HCT116 (cell line): ENCODE data around the gene SEC14L6. TPM values are rescaled to one million over a fixed set of nuclear protein-coding genes. Genes with fewer than 3 reads are reported as not detected.

ENCODE experiments used
- ATAC-seq: fragments of 200-7000 bp; cut with Tn5 transposase; 2 replicates; pipeline ENCODE4 v1.9.1; 2020; ENCODE audit warnings: mild to moderate bottlenecking, moderate library complexity
- BruUV-seq: library from RNA; stranded (reverse); fragments of 400-500 nt; replicated peaks from 2 replicates; lab custom pipeline; 2021; lab: Mats Ljungman, UMichigan
- CTCF ChIA-PET: fragments of 300-600 bp; sonication (Branson Sonifier 250); formaldehyde crosslinking; loops from one replicate; lab custom pipeline; 2021; ENCODE audit warnings: antibody characterized with exemption; lab: Charles Lee
- POLR2A ChIA-PET: fragments of 300-600, 350-600 bp; sonication (Branson Sonifier 250); formaldehyde crosslinking; loops from one replicate; lab custom pipeline; 2021; ENCODE audit warnings: antibody characterized with exemption; lab: Charles Lee
- RAD21 ChIA-PET, 2 experiments: fragments of 300-600 bp; sonication (Branson Sonifier 250); formaldehyde crosslinking; loops; one replicate each; lab custom pipeline; 2023; ENCODE audit warnings: low total read pairs in 2 of 2; ENCODE audit not compliant: uncharacterized antibody in 2 of 2, unreplicated experiment in 2 of 2, low non-redundant PET in 1 of 2; lab: Charles Lee
- DNase-seq: peaks from one replicate; pipeline ENCODE4 v3.0.0-alpha.2; 2010; ENCODE audit warnings: low read depth, low spot score
- H2AFZ ChIP-seq: fragments of 200-600 bp; shearing (Covaris generic), sonication (generic); 2 replicates; pipeline ENCODE4 v1.6.1; 2017; ENCODE audit warnings: low read depth, mixed run types, mixed read lengths, antibody characterized with exemption, low read length; ENCODE audit not compliant: poor library complexity, severe bottlenecking
- H3K27ac ChIP-seq: 2 replicates; pipeline ENCODE4 v1.5.1; 2012; ENCODE audit warnings: low read depth, low read length
- H3K27me3 ChIP-seq: fragments of 200-600 bp; sonication (generic); 2 replicates; pipeline ENCODE4 v1.6.1; 2016; ENCODE audit warnings: mixed run types, low read length, mixed read lengths; ENCODE audit not compliant: insufficient read depth
- H3K36me3 ChIP-seq, 2 experiments: fragments of 200-500 bp in 1 of 2; fragments of 200-600 bp in 1 of 2; sonication (Bioruptor generic) in 1 of 2; sonication (generic) in 1 of 2; 2 replicates each; pipeline versions ENCODE4 v1.5.1 to v1.6.1; 2014 to 2016; ENCODE audit warnings: low read length in 2 of 2, inconsistent platforms in 1 of 2, mixed read lengths in 1 of 2, mixed run types in 1 of 2; ENCODE audit not compliant: insufficient read depth in 2 of 2, control insufficient read depth in 1 of 2
- H3K4me1 ChIP-seq, 2 experiments: fragments of 200-600 bp in 1 of 2; sonication (generic) in 1 of 2; 2 replicates each; pipeline versions ENCODE4 v1.5.1 to v1.6.1; 2012 to 2017; ENCODE audit warnings: low read length in 2 of 2, inconsistent platforms in 1 of 2, mild to moderate bottlenecking in 1 of 2, mixed read lengths in 1 of 2, mixed run types in 1 of 2, moderate library complexity in 1 of 2; ENCODE audit not compliant: insufficient read depth in 2 of 2, control insufficient read depth in 1 of 2
- H3K4me2 ChIP-seq: fragments of 200-600 bp; sonication (generic); 2 replicates; pipeline ENCODE4 v1.6.1; 2017; ENCODE audit warnings: mixed run types, low read length, mixed read lengths
- H3K4me3 ChIP-seq, 2 experiments: fragments of 200-600 bp in 1 of 2; sonication (generic) in 1 of 2; replicated peaks in 1 of 2; 2 replicates each; pipeline ENCODE4 v1.5.1; 2011 to 2016; ENCODE audit warnings: low read length in 2 of 2, control low read depth in 1 of 2, low read depth in 1 of 2, mild to moderate bottlenecking in 1 of 2, mixed read lengths in 1 of 2, mixed run types in 1 of 2
- H3K79me2 ChIP-seq: fragments of 200-600 bp; sonication (generic); 2 replicates; pipeline ENCODE4 v1.6.1; 2017; ENCODE audit warnings: mild to moderate bottlenecking, mixed run types, low read length, moderate library complexity, mixed read lengths; ENCODE audit not compliant: insufficient read depth
- H3K9ac ChIP-seq: fragments of 200-600 bp; sonication (generic); 2 replicates; pipeline ENCODE4 v1.6.1; 2016; ENCODE audit warnings: low read length, mixed read lengths
- H3K9me2 ChIP-seq: fragments of 200-600 bp; sonication (generic), shearing (Covaris generic); 2 replicates; pipeline ENCODE4 v1.6.1; 2017; ENCODE audit warnings: mixed run types, mild to moderate bottlenecking, moderate library complexity; ENCODE audit not compliant: insufficient read depth
- H3K9me3 ChIP-seq, 2 experiments: fragments of 200-500 bp in 1 of 2; fragments of 200-600 bp in 1 of 2; sonication (Bioruptor generic) in 1 of 2; sonication (generic) in 1 of 2; 2 replicates each; pipeline ENCODE4 v1.6.1; 2014 to 2017; ENCODE audit warnings: low read length in 2 of 2, mixed read lengths in 2 of 2, inconsistent platforms in 1 of 2, low read depth in 1 of 2, mild to moderate bottlenecking in 1 of 2, mixed run types in 1 of 2, moderate library complexity in 1 of 2; ENCODE audit not compliant: control insufficient read depth in 1 of 2, insufficient read depth in 1 of 2
- H4K20me1 ChIP-seq: fragments of 200-600 bp; sonication (generic), shearing (Covaris generic); 2 replicates; pipeline ENCODE4 v1.6.1; 2017; ENCODE audit warnings: mixed run types, mild to moderate bottlenecking, moderate library complexity; ENCODE audit not compliant: insufficient read depth
- CBX3 ChIP-seq: IDR thresholded peaks from 2 replicates; pipeline ENCODE4 v1.6.1; 2012; ENCODE audit warnings: low read depth
- EGR1 ChIP-seq: IDR thresholded peaks from 2 replicates; pipeline ENCODE4 v1.6.1; 2012; ENCODE audit warnings: low read depth
- ELF1 ChIP-seq: IDR thresholded peaks from 2 replicates; pipeline ENCODE4 v1.6.1; 2012; ENCODE audit warnings: low read depth, borderline replicate concordance
- FOSL1 ChIP-seq: IDR thresholded peaks from 2 replicates; pipeline ENCODE4 v1.6.1; 2012; ENCODE audit warnings: low read depth
- JUND ChIP-seq: IDR thresholded peaks from 2 replicates; pipeline ENCODE4 v1.6.1; 2012
- POLR2A ChIP-seq: IDR thresholded peaks from 2 replicates; pipeline ENCODE4 v1.7.0; 2011; ENCODE audit warnings: borderline replicate concordance; ENCODE audit not compliant: insufficient read depth, insufficient read length; ENCODE audit errors: extremely low read depth
- REST ChIP-seq: IDR thresholded peaks from 2 replicates; pipeline ENCODE4 v1.6.1; 2012; ENCODE audit warnings: low read depth
- SIN3A ChIP-seq: IDR thresholded peaks from 2 replicates; pipeline ENCODE4 v1.6.1; 2012; ENCODE audit warnings: low read depth
- SRF ChIP-seq: IDR thresholded peaks from 2 replicates; pipeline ENCODE4 v1.6.1; 2012; ENCODE audit warnings: low read depth
- TCF7L2 ChIP-seq: IDR thresholded peaks from 2 replicates; pipeline ENCODE4 v1.7.0; 2011; ENCODE audit warnings: borderline replicate concordance, inconsistent platforms; ENCODE audit not compliant: insufficient read depth, insufficient read length; ENCODE audit errors: extremely low read depth
- YY1 ChIP-seq: IDR thresholded peaks from 2 replicates; pipeline ENCODE4 v1.6.1; 2011; ENCODE audit warnings: low read length, low read depth, moderate library complexity, mild to moderate bottlenecking; ENCODE audit not compliant: insufficient replicate concordance; ENCODE audit errors: extremely low read depth
- ZFX ChIP-seq: fragments of 450-650 bp; IDR thresholded peaks from 2 replicates; pipeline ENCODE4 v1.6.1; 2017
- intact Hi-C: fragments of 100-400 bp; cut with micrococcal nuclease; formaldehyde crosslinking; loops from 2 replicates; pipeline ENCODE4 v1.10.0; 2022
- total RNA-seq: library from RNA; stranded (reverse); gene quantifications from one replicate; pipeline ENCODE4 v1.2.1, GENCODE V29; 2021; ENCODE audit not compliant: unreplicated experiment
- TF ChIP-seq, protein P1 (sequence below), 3 experiments: fragments of 200-600 bp in 1 of 3; sonication (generic) in 1 of 3; IDR thresholded peaks in 2 of 3; conservative IDR thresholded peaks in 1 of 3; 2 replicates each; pipeline ENCODE4 v1.5.1; 2012 to 2017; ENCODE audit warnings: low read depth in 2 of 3, low read length in 2 of 3, antibody characterized with exemption in 1 of 3, borderline replicate concordance in 1 of 3, control low read depth in 1 of 3, mild to moderate bottlenecking in 1 of 3, mixed read lengths in 1 of 3, mixed run types in 1 of 3, moderate library complexity in 1 of 3; ENCODE audit not compliant: insufficient read depth in 1 of 3
- TF ChIP-seq, protein P2 (sequence below): IDR thresholded peaks from 2 replicates; pipeline ENCODE4 v1.6.1; 2012

The SEC14L6 gene
- total RNA-seq, 1 experiment from 2014 or later, result not detected

GRCh38 chr22:30492144-30492543 is 54.4 kb downstream of the SEC14L6 start:
- no TSS peak for BruUV-seq
- no peaks in the 10 kb centered on the region for H3K27me3 ChIP-seq
- H3K79me2 ChIP-seq, result no peaks in the 10 kb centered on the region
- H3K9me3 ChIP-seq, result no peaks in the 10 kb centered on the region
- H3K4me1 ChIP-seq, result no peaks in the 10 kb centered on the region
- intact Hi-C loops, result no loop called here
- no peak for DNase-seq
- H3K4me3 ChIP-seq, result no peak overlapping the region
- no peak overlapping the region for H2AFZ ChIP-seq
- RAD21 ChIA-PET, result no interaction called here
- no peaks in the 10 kb centered on the region for H3K9me2 ChIP-seq
- no peak overlapping the region for H3K27ac ChIP-seq
- CTCF ChIA-PET, result no interaction called here
- no peaks in the 10 kb centered on the region for H3K36me3 ChIP-seq
- no peak for ATAC-seq
- TF ChIP-seq POLR2A, result no peak
- H3K9ac ChIP-seq, result no peak overlapping the region
- H3K4me2 ChIP-seq, result no peak overlapping the region
- H4K20me1 ChIP-seq, result no peaks in the 10 kb centered on the region
- POLR2A ChIA-PET, result no interaction called here

- POLR2A ChIA-PET, result no interaction called here
- intact Hi-C loops, result no loop called here
- CTCF ChIA-PET, result no interaction called here
These were observed 55.2 kb downstream of the SEC14L6 start for GRCh38 chr22:30491381-30491780.

More at GRCh38 chr22:30491381-30491780, 55.2 kb downstream of the SEC14L6 start:
- no peak overlapping the region for H3K4me2 ChIP-seq
- no peaks in the 10 kb centered on the region for H4K20me1 ChIP-seq
- no peaks in the 10 kb centered on the region for H3K9me2 ChIP-seq
- H3K4me3 ChIP-seq, result no peak overlapping the region
- H3K36me3 ChIP-seq, result no peaks in the 10 kb centered on the region
- no peaks in the 10 kb centered on the region for H3K79me2 ChIP-seq
- no peak overlapping the region for H2AFZ ChIP-seq
- TF ChIP-seq FOSL1 (no peak), JUND (no peak), EGR1 (no peak), SIN3A (no peak), ELF1 (no peak), SRF (no peak), ZFX (no peak), REST (no peak), CBX3 (no peak), TCF7L2 (no peak), YY1 (no peak)
- TF ChIP-seq, protein P1, sequence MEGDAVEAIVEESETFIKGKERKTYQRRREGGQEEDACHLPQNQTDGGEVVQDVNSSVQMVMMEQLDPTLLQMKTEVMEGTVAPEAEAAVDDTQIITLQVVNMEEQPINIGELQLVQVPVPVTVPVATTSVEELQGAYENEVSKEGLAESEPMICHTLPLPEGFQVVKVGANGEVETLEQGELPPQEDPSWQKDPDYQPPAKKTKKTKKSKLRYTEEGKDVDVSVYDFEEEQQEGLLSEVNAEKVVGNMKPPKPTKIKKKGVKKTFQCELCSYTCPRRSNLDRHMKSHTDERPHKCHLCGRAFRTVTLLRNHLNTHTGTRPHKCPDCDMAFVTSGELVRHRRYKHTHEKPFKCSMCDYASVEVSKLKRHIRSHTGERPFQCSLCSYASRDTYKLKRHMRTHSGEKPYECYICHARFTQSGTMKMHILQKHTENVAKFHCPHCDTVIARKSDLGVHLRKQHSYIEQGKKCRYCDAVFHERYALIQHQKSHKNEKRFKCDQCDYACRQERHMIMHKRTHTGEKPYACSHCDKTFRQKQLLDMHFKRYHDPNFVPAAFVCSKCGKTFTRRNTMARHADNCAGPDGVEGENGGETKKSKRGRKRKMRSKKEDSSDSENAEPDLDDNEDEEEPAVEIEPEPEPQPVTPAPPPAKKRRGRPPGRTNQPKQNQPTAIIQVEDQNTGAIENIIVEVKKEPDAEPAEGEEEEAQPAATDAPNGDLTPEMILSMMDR (IDR thresholded peaks at IDR 0.05 in 2 of 3, conservative IDR thresholded peaks at IDR 0.05 in 1 of 3; ENCODE audit: borderline replicate concordance in 1 of 3, insufficient read depth in 1 of 3, low read depth in 2 of 3, low read length in 2 of 3), result no peak
- TF ChIP-seq, protein P2, sequence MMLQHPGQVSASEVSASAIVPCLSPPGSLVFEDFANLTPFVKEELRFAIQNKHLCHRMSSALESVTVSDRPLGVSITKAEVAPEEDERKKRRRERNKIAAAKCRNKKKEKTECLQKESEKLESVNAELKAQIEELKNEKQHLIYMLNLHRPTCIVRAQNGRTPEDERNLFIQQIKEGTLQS, result no peak
- H3K4me1 ChIP-seq, result no peaks in the 10 kb centered on the region
- no peak overlapping the region for H3K27ac ChIP-seq
- no TSS peak for BruUV-seq
- H3K27me3 ChIP-seq, result no peaks in the 10 kb centered on the region
- DNase-seq (no peak), ATAC-seq (no peak)
- no peaks in the 10 kb centered on the region for H3K9me3 ChIP-seq
- no peak overlapping the region for H3K9ac ChIP-seq
- RAD21 ChIA-PET, result no interaction called here
